Nephron progenitor cell (in vitro differentiated cells): ENCODE results near the gene GPAT2.
"Not testable (repeated sequence)": the region's sequence is repeated elsewhere in the genome, so short reads cannot be mapped to it uniquely, and the experiment has no call there.

Experiments
- DNase-seq: peaks from one replicate; pipeline ENCODE4 v3.0.0; 2021
- H3K27ac Mint-ChIP-seq: 2 replicates; pipeline ENCODE4 v1.8.0; 2021; ENCODE audit warnings: mild to moderate bottlenecking, moderate library complexity, mixed read lengths
- H3K27me3 Mint-ChIP-seq: 2 replicates; pipeline ENCODE4 v1.8.0; 2021; ENCODE audit warnings: mild to moderate bottlenecking, low read depth, mixed read lengths; ENCODE audit not compliant: poor library complexity
- H3K36me3 Mint-ChIP-seq: 2 replicates; pipeline ENCODE4 v1.8.0; 2021; ENCODE audit warnings: low read depth, mixed read lengths
- H3K4me1 Mint-ChIP-seq: 2 replicates; pipeline ENCODE4 v1.8.0; 2021; ENCODE audit warnings: mixed read lengths
- H3K4me3 Mint-ChIP-seq: 2 replicates; pipeline ENCODE4 v1.8.0; 2021; ENCODE audit warnings: mild to moderate bottlenecking, moderate library complexity, mixed read lengths
- H3K9me3 Mint-ChIP-seq: 2 replicates; pipeline ENCODE4 v1.8.0; 2021; ENCODE audit warnings: mild to moderate bottlenecking, moderate library complexity, mixed read lengths
- TF ChIP-seq, protein P1 (sequence below): fragments of 200-600 bp; sonication (generic); IDR thresholded peaks from 2 replicates; pipeline ENCODE4 v1.5.0; 2021; ENCODE audit warnings: antibody characterized with exemption

Gene GPAT2

DNA sequence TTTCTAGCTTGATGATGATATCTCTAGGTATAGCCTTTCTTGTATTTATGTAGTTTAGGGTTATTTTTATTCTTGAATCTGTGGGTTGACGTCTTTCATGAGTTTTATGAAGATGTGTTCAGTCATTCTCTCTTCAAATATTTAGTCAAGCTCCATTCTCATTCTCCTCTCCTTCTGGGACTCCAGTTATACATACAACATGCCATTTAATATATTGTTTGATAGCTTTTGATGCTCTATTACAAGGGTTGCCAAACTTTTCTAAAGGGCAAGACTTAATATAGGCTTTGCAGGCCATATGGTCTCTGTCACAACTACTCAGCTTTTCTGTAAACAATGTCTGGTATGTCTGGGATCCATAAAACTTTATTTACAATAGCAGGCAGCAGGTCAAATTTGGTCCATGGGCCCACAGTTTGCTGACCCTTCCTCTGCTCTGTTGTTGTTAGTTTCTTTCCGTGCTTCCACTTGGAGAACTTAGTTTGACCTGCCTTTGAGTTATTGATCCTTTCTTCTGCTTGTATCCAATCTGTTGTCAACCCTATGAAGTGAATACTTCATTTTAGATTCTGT lies 40.6 kb upstream of the GPAT2 start:
- Mint-ChIP-seq H3K4me3 (no peak overlapping the region), H3K4me1 (peaks cover 14% of the 10 kb centered on the region), H3K36me3 (peaks cover 8% of the 10 kb centered on the region), H3K27ac (no peak overlapping the region), H3K27me3 (peaks cover 23% of the 10 kb centered on the region), H3K9me3 (peaks cover 42% of the 10 kb centered on the region)
- TF ChIP-seq, protein P1, sequence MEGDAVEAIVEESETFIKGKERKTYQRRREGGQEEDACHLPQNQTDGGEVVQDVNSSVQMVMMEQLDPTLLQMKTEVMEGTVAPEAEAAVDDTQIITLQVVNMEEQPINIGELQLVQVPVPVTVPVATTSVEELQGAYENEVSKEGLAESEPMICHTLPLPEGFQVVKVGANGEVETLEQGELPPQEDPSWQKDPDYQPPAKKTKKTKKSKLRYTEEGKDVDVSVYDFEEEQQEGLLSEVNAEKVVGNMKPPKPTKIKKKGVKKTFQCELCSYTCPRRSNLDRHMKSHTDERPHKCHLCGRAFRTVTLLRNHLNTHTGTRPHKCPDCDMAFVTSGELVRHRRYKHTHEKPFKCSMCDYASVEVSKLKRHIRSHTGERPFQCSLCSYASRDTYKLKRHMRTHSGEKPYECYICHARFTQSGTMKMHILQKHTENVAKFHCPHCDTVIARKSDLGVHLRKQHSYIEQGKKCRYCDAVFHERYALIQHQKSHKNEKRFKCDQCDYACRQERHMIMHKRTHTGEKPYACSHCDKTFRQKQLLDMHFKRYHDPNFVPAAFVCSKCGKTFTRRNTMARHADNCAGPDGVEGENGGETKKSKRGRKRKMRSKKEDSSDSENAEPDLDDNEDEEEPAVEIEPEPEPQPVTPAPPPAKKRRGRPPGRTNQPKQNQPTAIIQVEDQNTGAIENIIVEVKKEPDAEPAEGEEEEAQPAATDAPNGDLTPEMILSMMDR: no peak
- DNase-seq: no peak

DNA sequence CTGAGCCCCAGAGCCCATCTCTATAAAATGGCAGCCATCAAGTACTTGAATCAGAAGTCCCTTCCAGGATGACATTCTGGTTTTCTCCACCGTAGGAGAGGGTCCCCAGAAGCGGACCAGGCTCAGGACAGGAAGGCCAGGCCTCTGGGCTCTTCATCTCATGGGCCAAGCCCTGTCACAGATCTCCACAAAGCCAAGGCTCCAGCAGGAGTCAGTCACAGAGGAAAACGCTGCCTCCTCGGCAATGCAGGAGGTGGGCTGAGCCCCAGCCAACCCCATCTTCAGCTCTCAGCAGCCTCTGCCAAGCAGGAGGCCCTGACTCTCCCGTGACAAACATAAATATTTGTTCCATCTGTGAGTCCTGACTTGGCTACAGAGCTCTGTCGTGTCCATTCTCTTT lies 39.4 kb upstream of the GPAT2 start:
- TF ChIP-seq, protein P1: no peak
- H3K27ac Mint-ChIP-seq: no peak overlapping the region
- H3K9me3 Mint-ChIP-seq: peaks cover 42% of the 10 kb centered on the region
- H3K27me3 Mint-ChIP-seq: peaks cover 18% of the 10 kb centered on the region
- H3K4me3 Mint-ChIP-seq: no peak overlapping the region
- peaks cover 8% of the 10 kb centered on the region for H3K36me3 Mint-ChIP-seq
- H3K4me1 Mint-ChIP-seq: peaks cover 14% of the 10 kb centered on the region
- DNase-seq: no peak

DNA sequence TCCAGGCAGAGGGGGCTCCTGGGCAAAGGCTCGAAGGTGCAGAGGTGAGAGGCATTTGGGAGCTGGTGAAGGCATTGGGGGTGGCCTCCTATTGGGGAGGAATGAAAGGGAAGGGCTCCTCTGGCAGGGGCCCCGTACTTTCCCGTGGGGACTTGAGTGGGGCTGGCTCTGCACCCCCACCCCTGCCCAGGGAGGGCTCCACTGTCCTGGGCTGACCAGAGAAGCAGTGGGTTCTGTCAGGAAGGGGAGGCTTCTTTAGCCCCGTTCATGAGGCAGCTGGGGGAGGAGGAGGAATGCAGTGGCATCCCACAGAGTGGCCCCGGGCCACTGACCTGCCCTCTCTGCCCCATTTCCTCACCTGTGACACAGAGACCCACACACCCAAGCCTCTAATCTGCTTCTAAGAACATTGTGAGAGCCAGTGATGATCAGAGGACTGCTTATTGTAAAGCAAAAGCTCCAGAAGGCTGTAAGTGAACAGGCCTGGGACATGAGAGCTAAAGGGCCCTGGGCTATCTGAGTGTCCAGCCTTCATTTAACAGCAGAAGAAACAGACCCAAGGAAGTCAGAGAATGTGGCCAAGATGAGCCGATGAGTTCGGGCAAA lies 38.6 kb upstream of the GPAT2 start:
- Mint-ChIP-seq H3K36me3 (peaks cover 8% of the 10 kb centered on the region), H3K4me1 (peaks cover 19% of the 10 kb centered on the region), H3K4me3 (no peak overlapping the region), H3K27me3 (peaks cover 18% of the 10 kb centered on the region), H3K27ac (no peak overlapping the region), H3K9me3 (peaks cover 36% of the 10 kb centered on the region)
- TF ChIP-seq, protein P1: no peak
- no peak for DNase-seq

- H3K36me3 Mint-ChIP-seq: peaks cover 8% of the 10 kb centered on the region
- H3K9me3 Mint-ChIP-seq: peaks cover 31% of the 10 kb centered on the region
- peaks cover 17% of the 10 kb centered on the region for H3K27me3 Mint-ChIP-seq
- no peak overlapping the region for H3K27ac Mint-ChIP-seq
- TF ChIP-seq, protein P1: no peak
- DNase-seq: no peak
- peaks cover 23% of the 10 kb centered on the region for H3K4me1 Mint-ChIP-seq
- H3K4me3 Mint-ChIP-seq: no peak overlapping the region
Measured at GRCh38 chr2:96072746-96073145, 38.0 kb upstream of the GPAT2 start.

DNA sequence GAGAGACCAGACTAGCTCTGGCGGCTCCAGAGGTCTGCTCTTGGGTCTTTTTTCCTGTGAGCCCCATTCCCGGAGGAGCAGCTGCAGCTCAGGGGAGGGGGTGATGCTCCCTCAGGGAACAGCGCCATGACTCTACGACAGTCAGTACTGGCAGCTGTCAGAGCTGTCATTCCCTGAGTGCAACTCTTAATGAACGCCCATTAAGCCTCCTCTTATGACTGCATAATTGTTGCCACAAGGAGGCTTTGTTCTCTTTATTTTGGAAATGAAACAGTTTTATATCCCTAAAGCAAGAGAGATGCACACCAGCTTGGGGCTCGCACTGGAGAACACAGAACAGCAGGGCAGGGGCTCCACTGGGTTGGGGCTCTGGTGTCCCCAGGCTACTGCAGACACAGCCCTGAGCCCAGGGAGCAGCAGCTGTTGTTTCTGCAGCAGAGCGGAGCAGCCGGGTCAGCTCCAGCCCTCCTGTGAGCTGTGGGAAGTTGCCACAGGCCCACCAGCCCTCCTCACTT lies 37.3 kb upstream of the GPAT2 start:
- H3K4me1 Mint-ChIP-seq: peaks cover 29% of the 10 kb centered on the region
- not testable (repeated sequence) for H3K4me3 Mint-ChIP-seq, DNase-seq, H3K36me3 Mint-ChIP-seq, H3K27ac Mint-ChIP-seq
- peaks cover 10% of the 10 kb centered on the region for H3K27me3 Mint-ChIP-seq
- H3K9me3 Mint-ChIP-seq: peaks cover 27% of the 10 kb centered on the region

DNA sequence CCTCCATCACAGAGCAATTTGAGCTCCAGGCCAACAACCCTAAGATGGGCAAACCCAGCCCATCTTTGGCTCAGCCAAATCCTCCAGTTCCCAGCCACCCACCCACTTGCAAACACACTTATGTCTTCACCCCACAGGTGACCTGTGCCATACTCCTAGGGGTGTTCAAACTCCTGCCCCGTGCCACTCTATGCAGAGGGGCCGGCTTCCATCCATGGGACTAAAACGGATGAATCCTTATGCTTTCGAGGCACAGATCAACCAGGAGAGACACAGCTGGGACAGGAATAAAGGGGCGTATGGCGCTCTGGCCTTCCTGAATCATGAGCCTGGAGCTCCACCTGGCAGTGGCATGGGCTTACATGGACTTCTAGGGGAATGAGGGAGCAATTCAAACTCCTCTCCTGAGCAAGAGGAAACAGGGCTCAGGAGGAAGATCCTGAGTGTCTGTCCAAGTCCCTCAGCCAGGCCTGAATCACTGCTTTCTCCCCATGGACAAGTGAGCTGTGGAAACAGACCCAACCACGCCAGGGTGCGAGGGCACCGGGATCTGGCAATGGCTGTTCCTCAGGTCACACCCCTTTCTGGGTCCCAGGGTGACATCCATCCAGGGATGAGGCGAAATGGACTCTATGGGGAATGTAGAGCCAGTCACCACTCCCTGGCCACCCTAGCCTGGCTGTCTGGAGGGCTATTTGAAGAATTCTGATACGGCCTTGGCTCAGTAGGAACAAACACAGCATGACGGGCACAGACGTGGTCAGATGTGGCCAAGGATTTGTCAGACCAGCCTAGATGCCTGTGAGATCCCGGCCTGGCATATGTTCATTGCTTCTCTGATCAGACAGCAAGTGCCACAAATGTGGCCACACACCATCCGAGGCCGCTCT lies 36.6 kb upstream of the GPAT2 start:
- Mint-ChIP-seq H3K9me3 (peaks cover 20% of the 10 kb centered on the region), H3K4me1 (peaks cover 30% of the 10 kb centered on the region), H3K27ac (peak overlapping the region; percentile 25)
- not testable (repeated sequence) for DNase-seq, H3K36me3 Mint-ChIP-seq, H3K4me3 Mint-ChIP-seq, H3K27me3 Mint-ChIP-seq

- H3K27ac Mint-ChIP-seq, DNase-seq, H3K27me3 Mint-ChIP-seq, H3K4me3 Mint-ChIP-seq, H3K36me3 Mint-ChIP-seq: not testable (repeated sequence)
- Mint-ChIP-seq H3K9me3 (peaks cover 10% of the 10 kb centered on the region), H3K4me1 (peaks cover 30% of the 10 kb centered on the region)
Measured at GRCh38 chr2:96070351-96070750, 35.6 kb upstream of the GPAT2 start.

GRCh38 chr2:96069878-96070277 lies 35.2 kb upstream of the GPAT2 start:
- H3K4me3 Mint-ChIP-seq, H3K9me3 Mint-ChIP-seq, H3K27me3 Mint-ChIP-seq, H3K36me3 Mint-ChIP-seq, DNase-seq, H3K27ac Mint-ChIP-seq: not testable (repeated sequence)
- peaks cover 30% of the 10 kb centered on the region for H3K4me1 Mint-ChIP-seq

DNA sequence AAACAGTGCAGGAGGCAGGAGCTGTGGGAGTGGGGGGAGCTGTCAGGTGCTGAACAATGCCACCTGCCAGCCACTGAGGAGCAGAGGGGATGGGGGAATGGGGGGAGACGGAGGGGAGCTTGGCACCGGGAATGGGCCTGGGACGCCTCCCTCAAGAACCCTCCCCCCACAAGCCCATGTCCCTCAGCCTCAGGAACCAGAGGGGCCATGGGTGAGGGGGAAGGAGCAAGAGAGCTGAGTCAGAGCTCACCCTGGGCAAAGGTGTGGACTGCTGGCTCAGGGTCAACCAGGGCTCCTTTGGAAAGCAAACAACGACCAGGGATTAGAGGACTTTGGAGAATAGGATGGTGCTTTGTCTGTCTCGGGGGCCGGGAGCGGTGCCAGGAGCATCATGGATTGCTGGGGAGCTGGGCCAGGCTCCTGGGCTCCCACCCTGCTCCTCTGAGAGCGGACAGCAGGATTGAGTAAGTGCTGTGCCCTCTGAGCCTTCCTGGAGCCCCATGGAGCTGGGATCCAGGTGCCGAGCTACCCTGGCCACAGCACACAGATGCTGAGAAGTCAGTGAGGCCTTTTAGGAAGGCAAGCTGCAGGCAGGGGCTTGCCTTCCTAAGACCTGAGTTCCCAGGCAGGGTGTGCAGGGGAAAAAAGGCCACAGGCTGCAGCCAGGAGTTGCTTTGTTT lies 33.3 kb upstream of the GPAT2 start:
- not testable (repeated sequence) for H3K36me3 Mint-ChIP-seq, H3K9me3 Mint-ChIP-seq, H3K4me3 Mint-ChIP-seq, H3K27me3 Mint-ChIP-seq, DNase-seq
- Mint-ChIP-seq H3K4me1 (peaks cover 29% of the 10 kb centered on the region), H3K27ac (peak overlapping the region; percentile 25)
